GM12878 (cell line): ENCODE measurements around the gene MLN.

ENCODE experiments used
- CBX3 ChIP-seq: fragments of 200-600 bp; sonication (generic); IDR thresholded peaks from 2 replicates; pipeline ENCODE4 v1.6.1; 2016; ENCODE audit warnings: low read depth, borderline replicate concordance
- CEBPB ChIP-seq, 2 experiments: fragments of 150-350 bp in 1 of 2; IDR thresholded peaks; 2 replicates each; pipeline ENCODE4 v1.6.1; 2012 to 2014; ENCODE audit warnings: low read depth in 2 of 2, low read length in 2 of 2, borderline replicate concordance in 1 of 2, inconsistent platforms in 1 of 2
- CTCF ChIP-seq, 3 experiments: IDR thresholded peaks in 2 of 3; conservative IDR thresholded peaks in 1 of 3; 2 replicates each; pipeline ENCODE4 v1.5.1; 2011; ENCODE audit warnings: low read depth in 3 of 3, low read length in 3 of 3, mild to moderate bottlenecking in 3 of 3, control low read depth in 2 of 3, moderate library complexity in 2 of 3, inconsistent platforms in 1 of 3, mixed read lengths in 1 of 3; ENCODE audit not compliant: control insufficient read depth in 2 of 3, insufficient read depth in 1 of 3; ENCODE audit errors: extremely low read depth in 1 of 3
- HCFC1 ChIP-seq: fragments of 150-350 bp; IDR thresholded peaks from 2 replicates; pipeline ENCODE4 v1.6.1; 2014; ENCODE audit warnings: low read length
- MEF2A ChIP-seq: IDR thresholded peaks from 2 replicates; pipeline ENCODE4 v1.6.1; 2011; ENCODE audit warnings: low read depth, mild to moderate bottlenecking, low read length, moderate library complexity; ENCODE audit not compliant: insufficient read depth
- PAX8 ChIP-seq: fragments of 450-650 bp; IDR thresholded peaks from 2 replicates; pipeline ENCODE4 v1.6.1; 2017; ENCODE audit warnings: mild to moderate bottlenecking, moderate library complexity
- POLR2A ChIP-seq: IDR thresholded peaks from 2 replicates; pipeline ENCODE4 v1.6.1; 2011; ENCODE audit warnings: low read depth, mild to moderate bottlenecking, low read length
- REST ChIP-seq: IDR thresholded peaks from 2 replicates; pipeline ENCODE4 v1.6.1; 2012; ENCODE audit warnings: mild to moderate bottlenecking, low read depth, low read length
- SIN3A ChIP-seq: IDR thresholded peaks from 2 replicates; pipeline ENCODE4 v1.6.1; 2012; ENCODE audit warnings: low read depth, low read length, improper control_type of control experiment
- TCF3 ChIP-seq: IDR thresholded peaks from 2 replicates; pipeline ENCODE4 v1.6.1; 2012; ENCODE audit warnings: low read depth, mild to moderate bottlenecking, low read length, borderline replicate concordance; ENCODE audit not compliant: insufficient read depth
- ZZZ3 ChIP-seq: IDR thresholded peaks from 2 replicates; pipeline ENCODE4 v1.6.1; 2011; ENCODE audit warnings: low read depth; ENCODE audit not compliant: control insufficient read depth, insufficient read length

GRCh38 chr6:33776764-33777163 is 27.0 kb downstream of the MLN start:
- TF ChIP-seq CTCF (IDR thresholded peaks at IDR 0.05 in 2 of 3, conservative IDR thresholded peaks at IDR 0.05 in 1 of 3; ENCODE audit: control insufficient read depth in 2 of 3, extremely low read depth in 1 of 3, insufficient read depth in 1 of 3, low read depth in 3 of 3, low read length in 3 of 3) (no peak), SIN3A (no peak), POLR2A (no peak; the same call in 1 of the 2 replicates), PAX8 (no peak), TCF3 (no peak), ZZZ3 (no peak), CBX3 (no peak), CEBPB (IDR thresholded peaks at IDR 0.05; ENCODE audit: borderline replicate concordance in 1 of 2, low read depth in 2 of 2, low read length in 2 of 2) (no peak), HCFC1 (no peak), REST (no peak), MEF2A (no peak)
